Right hindlimb (tissue), 1 donor: ENCODE data around the gene GPR89A.

Source experiments
- DNase-seq: peaks from one replicate; pipeline ENCODE4 v3.0.0-alpha.2; 2018

Gene GPR89A

DNA sequence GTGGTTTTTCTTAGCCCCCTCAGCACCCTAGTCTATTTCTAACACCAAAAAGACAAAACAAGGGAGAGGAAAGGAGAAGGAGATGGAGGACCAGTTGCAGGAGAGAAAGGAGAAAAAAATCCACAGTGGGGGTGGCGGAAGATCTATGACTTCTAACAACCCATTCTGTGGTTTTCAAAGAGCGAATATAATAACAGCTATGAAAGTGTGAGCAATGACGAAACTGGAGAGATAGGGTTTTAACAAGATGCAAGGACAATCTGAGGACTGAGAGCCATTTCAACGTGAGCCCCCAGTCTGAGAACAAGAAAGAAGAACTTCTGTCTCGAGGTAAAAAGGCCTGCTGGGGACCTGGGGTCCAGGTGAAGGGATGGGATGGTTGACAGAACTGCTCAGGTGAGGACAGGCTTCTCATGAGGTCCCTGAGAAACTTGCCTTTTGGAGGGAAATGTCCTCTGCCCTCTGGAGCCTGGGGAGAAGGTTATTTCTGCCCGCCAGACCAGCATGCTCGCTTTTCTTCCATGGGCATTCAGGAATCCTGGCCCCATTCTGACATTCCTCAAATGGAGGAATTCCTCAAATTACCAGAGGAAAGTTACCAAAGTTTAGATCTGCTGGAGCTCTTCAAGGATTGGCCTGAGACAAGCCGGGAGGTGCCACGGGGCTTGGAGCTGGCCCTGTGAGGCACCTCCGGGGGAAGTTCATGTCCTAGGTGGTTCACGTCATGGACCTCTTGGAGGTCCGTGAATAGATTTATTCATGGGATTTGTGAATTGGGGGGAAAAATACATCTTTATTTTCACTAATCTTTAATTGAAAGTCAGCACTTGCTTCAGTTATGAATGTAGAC, 111.7 kb downstream of the GPR89A start, which contains the start of gene CD160:
TSS of gene CD160 (plus strand) at position 270 of the 850 bp plus-strand sequence. CDS start 8,829 bp downstream, outside the sequence.
- no peak for DNase-seq
